HPDE6-E6E7 (cell line): ENCODE results near the gene TMEM185B.

Source experiments
- DNase-seq: peaks from one replicate; pipeline ENCODE4 v3.0.0; 2011; ENCODE audit warnings: missing footprints; ENCODE audit errors: extremely low spot score

The TMEM185B gene

GRCh38 chr2:120231974-120232635 is 8.9 kb upstream of the TMEM185B start:
- no peak for DNase-seq

- no peak for DNase-seq
These were observed 8.4 kb upstream of the TMEM185B start for GRCh38 chr2:120231564-120231973.

GRCh38 chr2:120230515-120231471 is 7.6 kb upstream of the TMEM185B start:
- DNase-seq, result no peak

- no peak for DNase-seq
These were observed 6.1 kb upstream of the TMEM185B start for GRCh38 chr2:120229341-120229740.

- no peak for DNase-seq
These were observed 5.3 kb upstream of the TMEM185B start for GRCh38 chr2:120228503-120228902.

- no peak for DNase-seq
These were observed 4.2 kb upstream of the TMEM185B start for GRCh38 chr2:120227111-120227991.

- DNase-seq, result no peak
These were observed 3.1 kb upstream of the TMEM185B start for GRCh38 chr2:120226316-120226715.

- DNase-seq, result no peak
These were observed 2.4 kb upstream of the TMEM185B start for GRCh38 chr2:120225549-120226065.

- DNase-seq, result no peak
These were observed 1.7 kb upstream of the TMEM185B start for GRCh38 chr2:120224735-120225548.

GRCh38 chr2:120224256-120224655 is 1.1 kb upstream of the TMEM185B start:
- DNase-seq, result no peak

- no peak for DNase-seq
These were observed 790 bp downstream of the TMEM185B start for GRCh38 chr2:120222186-120223033.

GRCh38 chr2:120221616-120222015 is 1.6 kb downstream of the TMEM185B start:
- no peak for DNase-seq

GRCh38 chr2:120220756-120221155 is 2.4 kb downstream of the TMEM185B start:
- no peak for DNase-seq

- no peak for DNase-seq
These were observed 3.4 kb downstream of the TMEM185B start for GRCh38 chr2:120219766-120220165.

GRCh38 chr2:120219291-120219690 is 3.9 kb downstream of the TMEM185B start:
- no peak for DNase-seq

GRCh38 chr2:120218181-120218580 is 5.0 kb downstream of the TMEM185B start:
- DNase-seq, result no peak

- DNase-seq, result no peak
These were observed 12.9 kb downstream of the TMEM185B start for GRCh38 chr2:120210270-120210693.

- DNase-seq, result no peak
These were observed 13.6 kb downstream of the TMEM185B start for GRCh38 chr2:120209427-120210269.
